ENCODE results near the gene PPP1R13L. TPM values are rescaled to one million over a fixed set of nuclear protein-coding genes. Genes with fewer than 3 reads are reported as not detected.

The PPP1R13L gene
- total RNA-seq, 1 experiment from 2014 or later = 36.4 TPM

DNA sequence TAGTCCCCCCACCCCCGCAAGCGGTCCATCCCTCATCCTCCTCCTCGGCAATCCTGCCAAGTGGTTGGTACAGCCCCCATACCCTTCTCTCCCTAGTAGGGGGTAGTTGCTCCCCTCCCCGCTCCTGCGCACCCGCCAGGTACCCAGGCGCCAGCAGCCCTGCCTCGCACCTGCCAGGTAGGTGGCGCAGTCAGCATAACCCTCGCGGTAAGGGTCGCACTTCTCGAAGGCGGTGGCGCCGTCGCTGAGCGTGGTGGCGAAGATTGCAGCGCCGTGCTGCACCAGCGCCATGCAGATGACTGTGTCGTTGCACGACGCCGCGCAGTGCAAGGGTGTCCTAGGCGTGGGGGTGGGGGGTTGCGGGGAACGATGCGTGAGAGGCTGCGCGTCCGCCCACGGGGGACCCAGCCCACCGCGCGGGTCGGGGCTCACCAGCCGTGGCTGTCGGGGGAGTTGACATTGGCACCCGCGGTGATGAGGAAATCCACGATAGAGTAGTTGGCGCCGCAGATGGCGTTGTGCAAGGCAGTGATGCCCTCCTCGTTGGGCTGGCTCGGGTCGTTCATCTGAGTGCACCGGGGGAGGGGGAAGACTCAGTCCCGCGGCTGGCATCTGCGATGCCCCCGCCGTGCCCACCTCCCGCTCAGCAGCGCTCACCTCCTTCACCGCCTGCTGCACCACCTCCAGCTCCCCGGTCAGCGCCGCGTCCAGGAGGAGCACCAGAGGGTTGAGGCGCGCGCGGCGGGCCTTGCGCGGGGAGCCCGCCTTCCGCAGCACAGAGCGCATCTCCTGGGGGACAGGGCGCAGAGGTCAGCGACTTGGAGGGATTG lies 19.3 kb downstream of the PPP1R13L start:
- BruUV-seq (replicated peaks) = no TSS peak
- Histone ChIP-seq H3K9ac (ENCODE audit: low read length) (no peak overlapping the region), H3K9me3 (ENCODE audit: low read length) (no peaks in the 10 kb centered on the region), H3K4me1 (ENCODE audit: insufficient read depth, low read length) (no peaks in the 10 kb centered on the region), H2AFZ (ENCODE audit: low read length) (no peak overlapping the region), H3F3A (ENCODE audit: low read length, unreplicated experiment) (no peaks in the 10 kb centered on the region), H3K27ac (ENCODE audit: low read length) (no peak overlapping the region), H3K4me3 (ENCODE audit: low read length) (no peak overlapping the region), H3K4me2 (ENCODE audit: low read length) (no peak overlapping the region), H3K79me2 (ENCODE audit: low read length) (no peaks in the 10 kb centered on the region), H4K20me1 (ENCODE audit: low read length) (no peaks in the 10 kb centered on the region), H3K36me3 (ENCODE audit: low read depth, low read length) (no peaks in the 10 kb centered on the region), H3K9me2 (replicated peaks; ENCODE audit: low read length) (no peaks in the 10 kb centered on the region), H3K27me3 (ENCODE audit: low read length) (no peaks in the 10 kb centered on the region)
- POLR2A ChIA-PET (ENCODE audit: unreplicated experiment) = no interaction called here
- DNase-seq = no peak
- CTCF ChIA-PET = no interaction called here
- TF ChIP-seq, protein P1, sequence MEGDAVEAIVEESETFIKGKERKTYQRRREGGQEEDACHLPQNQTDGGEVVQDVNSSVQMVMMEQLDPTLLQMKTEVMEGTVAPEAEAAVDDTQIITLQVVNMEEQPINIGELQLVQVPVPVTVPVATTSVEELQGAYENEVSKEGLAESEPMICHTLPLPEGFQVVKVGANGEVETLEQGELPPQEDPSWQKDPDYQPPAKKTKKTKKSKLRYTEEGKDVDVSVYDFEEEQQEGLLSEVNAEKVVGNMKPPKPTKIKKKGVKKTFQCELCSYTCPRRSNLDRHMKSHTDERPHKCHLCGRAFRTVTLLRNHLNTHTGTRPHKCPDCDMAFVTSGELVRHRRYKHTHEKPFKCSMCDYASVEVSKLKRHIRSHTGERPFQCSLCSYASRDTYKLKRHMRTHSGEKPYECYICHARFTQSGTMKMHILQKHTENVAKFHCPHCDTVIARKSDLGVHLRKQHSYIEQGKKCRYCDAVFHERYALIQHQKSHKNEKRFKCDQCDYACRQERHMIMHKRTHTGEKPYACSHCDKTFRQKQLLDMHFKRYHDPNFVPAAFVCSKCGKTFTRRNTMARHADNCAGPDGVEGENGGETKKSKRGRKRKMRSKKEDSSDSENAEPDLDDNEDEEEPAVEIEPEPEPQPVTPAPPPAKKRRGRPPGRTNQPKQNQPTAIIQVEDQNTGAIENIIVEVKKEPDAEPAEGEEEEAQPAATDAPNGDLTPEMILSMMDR (conservative IDR thresholded peaks at IDR 0.05; ENCODE audit: low read depth, low read length) = no peak
- TF ChIP-seq EZH2 (IDR thresholded peaks at IDR 0.05; ENCODE audit: low read length, unreplicated experiment) = no peak
- TF ChIP-seq EZH2phosphoT487 (IDR thresholded peaks at IDR 0.05; ENCODE audit: borderline replicate concordance, low read length) = no peak
- intact Hi-C loops (cut with micrococcal nuclease) = no loop called here
- no peak for ATAC-seq

DNA sequence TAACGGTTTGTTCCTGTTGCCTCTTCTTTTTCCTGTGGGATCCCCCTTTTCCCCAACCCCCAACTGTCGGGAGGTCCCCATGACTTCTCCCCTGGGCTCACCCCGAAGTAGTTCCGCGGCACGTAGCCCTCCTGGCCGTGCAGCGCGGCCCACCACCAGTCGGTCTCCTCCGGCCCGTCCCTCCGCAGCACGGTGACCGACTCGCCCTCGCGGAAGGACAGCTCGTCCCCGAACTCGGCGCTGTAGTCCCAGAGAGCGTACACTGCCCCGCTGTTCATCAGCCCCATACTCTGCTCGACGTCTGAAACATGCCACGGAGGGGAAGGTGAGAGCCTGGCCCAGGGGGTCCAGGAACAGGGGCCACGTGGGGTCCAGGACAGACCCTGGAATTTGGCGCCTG lies 22.4 kb downstream of the PPP1R13L start:
- no peak overlapping the region for H3K9ac ChIP-seq (ENCODE audit: low read length)
- ChIA-PET CTCF (no interaction called here), POLR2A (ENCODE audit: unreplicated experiment) (no interaction called here)
- H3K27me3 ChIP-seq (ENCODE audit: low read length) = no peaks in the 10 kb centered on the region
- BruUV-seq (replicated peaks) = no TSS peak
- TF ChIP-seq, protein P1 (conservative IDR thresholded peaks at IDR 0.05; ENCODE audit: low read depth, low read length) = no peak
- TF ChIP-seq EZH2phosphoT487 (IDR thresholded peaks at IDR 0.05; ENCODE audit: borderline replicate concordance, low read length) (no peak), EZH2 (IDR thresholded peaks at IDR 0.05; ENCODE audit: low read length, unreplicated experiment) (no peak)
- ATAC-seq (no peak), DNase-seq (no peak)
- no peak overlapping the region for H2AFZ ChIP-seq (ENCODE audit: low read length)
- no peaks in the 10 kb centered on the region for H3K79me2 ChIP-seq (ENCODE audit: low read length)
- intact Hi-C loops (cut with micrococcal nuclease) = no loop called here
- no peaks in the 10 kb centered on the region for H3K36me3 ChIP-seq (ENCODE audit: low read depth, low read length)
- no peak overlapping the region for H3K27ac ChIP-seq (ENCODE audit: low read length)
- no peak overlapping the region for H3K4me3 ChIP-seq (ENCODE audit: low read length)
- H3K9me3 ChIP-seq (ENCODE audit: low read length) = no peaks in the 10 kb centered on the region
- no peaks in the 10 kb centered on the region for H3F3A ChIP-seq (ENCODE audit: low read length, unreplicated experiment)
- peaks cover 10% of the 10 kb centered on the region; the same call in 1 of the 2 replicates for H3K4me1 ChIP-seq (ENCODE audit: insufficient read depth, low read length)
- H3K4me2 ChIP-seq (ENCODE audit: low read length) = no peak overlapping the region
- no peaks in the 10 kb centered on the region for H4K20me1 ChIP-seq (ENCODE audit: low read length)
- no peaks in the 10 kb centered on the region for H3K9me2 ChIP-seq (replicated peaks; ENCODE audit: low read length)

DNA sequence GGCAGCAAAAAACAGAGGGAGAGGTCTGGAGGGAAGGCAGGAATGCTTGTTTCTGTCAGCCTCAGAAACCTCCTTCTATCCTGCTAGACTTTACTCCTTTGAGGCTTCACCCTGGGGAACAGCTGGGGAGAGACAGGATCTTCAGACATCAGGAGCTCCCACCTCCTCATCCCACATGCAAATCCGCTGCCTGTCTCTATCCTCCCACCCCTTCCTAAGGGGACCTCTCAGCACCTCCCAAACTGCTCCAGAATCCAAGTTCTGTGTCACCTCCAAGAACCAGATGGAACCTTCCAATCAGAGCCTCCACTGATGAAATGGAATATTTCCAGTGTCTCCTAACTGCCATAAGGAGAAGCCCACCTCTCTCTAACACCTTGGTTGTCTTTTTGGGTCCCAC lies 24.8 kb downstream of the PPP1R13L start:
- Histone ChIP-seq H3K79me2 (ENCODE audit: low read length) (no peaks in the 10 kb centered on the region), H3K27ac (ENCODE audit: low read length) (peak overlapping the region; percentile 46), H3K9ac (ENCODE audit: low read length) (no peak overlapping the region), H3K27me3 (ENCODE audit: low read length) (no peaks in the 10 kb centered on the region), H2AFZ (ENCODE audit: low read length) (no peak overlapping the region), H3F3A (ENCODE audit: low read length, unreplicated experiment) (no peaks in the 10 kb centered on the region), H3K9me3 (ENCODE audit: low read length) (no peaks in the 10 kb centered on the region), H3K4me3 (ENCODE audit: low read length) (no peak overlapping the region), H3K36me3 (ENCODE audit: low read depth, low read length) (no peaks in the 10 kb centered on the region), H3K9me2 (replicated peaks; ENCODE audit: low read length) (no peaks in the 10 kb centered on the region), H3K4me2 (ENCODE audit: low read length) (no peak overlapping the region), H4K20me1 (ENCODE audit: low read length) (no peaks in the 10 kb centered on the region), H3K4me1 (ENCODE audit: insufficient read depth, low read length) (peaks cover 19% of the 10 kb centered on the region)
- ChIA-PET CTCF (no interaction called here), POLR2A (ENCODE audit: unreplicated experiment) (no interaction called here)
- intact Hi-C loops (cut with micrococcal nuclease) = no loop called here
- ATAC-seq = no peak
- no TSS peak for BruUV-seq (replicated peaks)
- DNase-seq = no peak
- TF ChIP-seq EZH2 (IDR thresholded peaks at IDR 0.05; ENCODE audit: low read length, unreplicated experiment) = no peak
- TF ChIP-seq EZH2phosphoT487 (IDR thresholded peaks at IDR 0.05; ENCODE audit: borderline replicate concordance, low read length) = no peak
- TF ChIP-seq, protein P1 (conservative IDR thresholded peaks at IDR 0.05; ENCODE audit: low read depth, low read length) = no peak
